K562 (cell line): ENCODE measurements around the gene CUL9. TPM values are rescaled to one million over a fixed set of nuclear protein-coding genes. Genes with fewer than 3 reads are reported as not detected.
A peak's percentile ranks its signal among the peaks of the same experiment; 100 is the strongest.

ENCODE experiments used
- ARHGAP35 ChIP-seq: fragments of 450-650 bp; IDR thresholded peaks from 2 replicates; pipeline ENCODE4 v1.6.1; 2018; ENCODE audit not compliant: partially characterized antibody
- BRD9 ChIP-seq: fragments of 450-650 bp; IDR thresholded peaks from 2 replicates; pipeline ENCODE4 v1.6.1; 2018; ENCODE audit warnings: low read depth; ENCODE audit not compliant: partially characterized antibody
- CBFA2T3 ChIP-seq: fragments of 450-650 bp; IDR thresholded peaks from 2 replicates; pipeline ENCODE4 v1.6.1; 2017
- FOXM1 ChIP-seq, 2 experiments: fragments of 450-650 bp in 1 of 2; sonication (generic) in 1 of 2; formaldehyde crosslinking in 1 of 2; IDR thresholded peaks; 2 replicates each; pipeline versions ENCODE4 v1.6.1 to v1.9.0; 2017 to 2022; ENCODE audit warnings: low read depth in 2 of 2, mild to moderate bottlenecking in 2 of 2, missing genetic modification reagents in 1 of 2, moderate library complexity in 1 of 2
- HDAC1 ChIP-seq, 2 experiments: fragments of 450-650 bp; IDR thresholded peaks; 2 replicates each; pipeline ENCODE4 v1.6.1; 2016 to 2017; ENCODE audit warnings: inconsistent platforms in 1 of 2, mild to moderate bottlenecking in 1 of 2, moderate library complexity in 1 of 2
- HEY1 ChIP-seq: fragments of 250-450 bp; sonication (Bioruptor Pico); IDR thresholded peaks from 2 replicates; pipeline ENCODE4 v1.5.0; 2020; ENCODE audit warnings: mild to moderate bottlenecking, moderate library complexity, borderline replicate concordance
- LEF1 ChIP-seq: fragments of 450-650 bp; IDR thresholded peaks from 2 replicates; pipeline ENCODE4 v1.6.1; 2016; ENCODE audit warnings: mild to moderate bottlenecking
- NFXL1 ChIP-seq: fragments of 450-650 bp; formaldehyde crosslinking; IDR thresholded peaks from 2 replicates; pipeline ENCODE4 v1.4.0; 2021; ENCODE audit warnings: mild to moderate bottlenecking
- PHF8 ChIP-seq: fragments of 200-600 bp; sonication (generic); IDR thresholded peaks from 2 replicates; pipeline ENCODE4 v1.6.1; 2012; ENCODE audit warnings: mixed run types, mild to moderate bottlenecking, inconsistent platforms, low read length, moderate library complexity, borderline replicate concordance
- SRSF9 ChIP-seq: fragments of 200-400 bp; formaldehyde crosslinking; IDR thresholded peaks from 2 replicates; pipeline ENCODE4 v1.6.1; 2017; ENCODE audit warnings: low read depth, low read length, borderline replicate concordance
- TOE1 ChIP-seq, 2 experiments: fragments of 450-650 bp in 1 of 2; sonication (generic) in 1 of 2; formaldehyde crosslinking in 1 of 2; IDR thresholded peaks; 2 replicates each; pipeline versions ENCODE4 v1.7.1 to v1.8.0; 2016 to 2022; ENCODE audit warnings: borderline replicate concordance in 2 of 2, mild to moderate bottlenecking in 2 of 2, antibody characterized with exemption in 1 of 2, inconsistent platforms in 1 of 2, low read depth in 1 of 2, missing genetic modification reagents in 1 of 2, moderate library complexity in 1 of 2
- ZNF436 ChIP-seq: fragments of 250-450, 450-650 bp; sonication (Bioruptor Pico); formaldehyde crosslinking; IDR thresholded peaks from 2 replicates; pipeline ENCODE4 v1.7.0; 2020; ENCODE audit warnings: mild to moderate bottlenecking
- polyA plus RNA-seq, 8 experiments: library from polyadenylated mRNA; depleted of rRNA in 4 of 8; stranded (reverse) in 5 of 8; unstranded in 3 of 8; fragments of >200 nt; fragmentation: Nextera tagmentation in 2 of 8; fragmentation: Illumina TruSeq in 1 of 8; extraction: Ambion mirVana in 2 of 8; extraction: Trizol in 1 of 8; gene quantifications; 2 replicates each; pipeline versions ENCODE4 v1.2.1 to v1.2.3, GENCODE V29; 2011 to 2014; ENCODE audit warnings: inconsistent platforms in 1 of 8, missing spikeins in 1 of 8
- total RNA-seq, 7 experiments: library from RNA; depleted of rRNA in 6 of 7; stranded (reverse); fragments of >200 nt in 6 of 7; fragmentation: Illumina TruSeq in 2 of 7; extraction: Trizol in 2 of 7; gene quantifications; 2 replicates each; pipeline versions ENCODE4 v1.2.1 to v1.2.3, GENCODE V29; 2011 to 2021; ENCODE audit warnings: low replicate concordance in 1 of 7
- TF ChIP-seq, protein P1 (sequence below): fragments of 200-600 bp; sonication (generic); IDR thresholded peaks from one replicate; pipeline ENCODE4 v1.6.1; 2012; ENCODE audit warnings: mild to moderate bottlenecking, low read depth, low read length, inconsistent platforms
- TF ChIP-seq, protein P2 (sequence below): fragments of 250-450 bp; sonication (Bioruptor Pico); IDR thresholded peaks from 2 replicates; pipeline ENCODE4 v1.4.0; 2020; ENCODE audit warnings: borderline replicate concordance

CUL9 gene
- total and polyA plus RNA-seq, 9 of the 15 experiments (the other 6 are each of a cell fraction or from before 2014, with no cell fraction given), result 0.50 to 20.7 (median 6.6) TPM

GRCh38 chr6:43267619-43268354 lies 85.8 kb downstream of the CUL9 start (continued):
- TF ChIP-seq, protein P1, sequence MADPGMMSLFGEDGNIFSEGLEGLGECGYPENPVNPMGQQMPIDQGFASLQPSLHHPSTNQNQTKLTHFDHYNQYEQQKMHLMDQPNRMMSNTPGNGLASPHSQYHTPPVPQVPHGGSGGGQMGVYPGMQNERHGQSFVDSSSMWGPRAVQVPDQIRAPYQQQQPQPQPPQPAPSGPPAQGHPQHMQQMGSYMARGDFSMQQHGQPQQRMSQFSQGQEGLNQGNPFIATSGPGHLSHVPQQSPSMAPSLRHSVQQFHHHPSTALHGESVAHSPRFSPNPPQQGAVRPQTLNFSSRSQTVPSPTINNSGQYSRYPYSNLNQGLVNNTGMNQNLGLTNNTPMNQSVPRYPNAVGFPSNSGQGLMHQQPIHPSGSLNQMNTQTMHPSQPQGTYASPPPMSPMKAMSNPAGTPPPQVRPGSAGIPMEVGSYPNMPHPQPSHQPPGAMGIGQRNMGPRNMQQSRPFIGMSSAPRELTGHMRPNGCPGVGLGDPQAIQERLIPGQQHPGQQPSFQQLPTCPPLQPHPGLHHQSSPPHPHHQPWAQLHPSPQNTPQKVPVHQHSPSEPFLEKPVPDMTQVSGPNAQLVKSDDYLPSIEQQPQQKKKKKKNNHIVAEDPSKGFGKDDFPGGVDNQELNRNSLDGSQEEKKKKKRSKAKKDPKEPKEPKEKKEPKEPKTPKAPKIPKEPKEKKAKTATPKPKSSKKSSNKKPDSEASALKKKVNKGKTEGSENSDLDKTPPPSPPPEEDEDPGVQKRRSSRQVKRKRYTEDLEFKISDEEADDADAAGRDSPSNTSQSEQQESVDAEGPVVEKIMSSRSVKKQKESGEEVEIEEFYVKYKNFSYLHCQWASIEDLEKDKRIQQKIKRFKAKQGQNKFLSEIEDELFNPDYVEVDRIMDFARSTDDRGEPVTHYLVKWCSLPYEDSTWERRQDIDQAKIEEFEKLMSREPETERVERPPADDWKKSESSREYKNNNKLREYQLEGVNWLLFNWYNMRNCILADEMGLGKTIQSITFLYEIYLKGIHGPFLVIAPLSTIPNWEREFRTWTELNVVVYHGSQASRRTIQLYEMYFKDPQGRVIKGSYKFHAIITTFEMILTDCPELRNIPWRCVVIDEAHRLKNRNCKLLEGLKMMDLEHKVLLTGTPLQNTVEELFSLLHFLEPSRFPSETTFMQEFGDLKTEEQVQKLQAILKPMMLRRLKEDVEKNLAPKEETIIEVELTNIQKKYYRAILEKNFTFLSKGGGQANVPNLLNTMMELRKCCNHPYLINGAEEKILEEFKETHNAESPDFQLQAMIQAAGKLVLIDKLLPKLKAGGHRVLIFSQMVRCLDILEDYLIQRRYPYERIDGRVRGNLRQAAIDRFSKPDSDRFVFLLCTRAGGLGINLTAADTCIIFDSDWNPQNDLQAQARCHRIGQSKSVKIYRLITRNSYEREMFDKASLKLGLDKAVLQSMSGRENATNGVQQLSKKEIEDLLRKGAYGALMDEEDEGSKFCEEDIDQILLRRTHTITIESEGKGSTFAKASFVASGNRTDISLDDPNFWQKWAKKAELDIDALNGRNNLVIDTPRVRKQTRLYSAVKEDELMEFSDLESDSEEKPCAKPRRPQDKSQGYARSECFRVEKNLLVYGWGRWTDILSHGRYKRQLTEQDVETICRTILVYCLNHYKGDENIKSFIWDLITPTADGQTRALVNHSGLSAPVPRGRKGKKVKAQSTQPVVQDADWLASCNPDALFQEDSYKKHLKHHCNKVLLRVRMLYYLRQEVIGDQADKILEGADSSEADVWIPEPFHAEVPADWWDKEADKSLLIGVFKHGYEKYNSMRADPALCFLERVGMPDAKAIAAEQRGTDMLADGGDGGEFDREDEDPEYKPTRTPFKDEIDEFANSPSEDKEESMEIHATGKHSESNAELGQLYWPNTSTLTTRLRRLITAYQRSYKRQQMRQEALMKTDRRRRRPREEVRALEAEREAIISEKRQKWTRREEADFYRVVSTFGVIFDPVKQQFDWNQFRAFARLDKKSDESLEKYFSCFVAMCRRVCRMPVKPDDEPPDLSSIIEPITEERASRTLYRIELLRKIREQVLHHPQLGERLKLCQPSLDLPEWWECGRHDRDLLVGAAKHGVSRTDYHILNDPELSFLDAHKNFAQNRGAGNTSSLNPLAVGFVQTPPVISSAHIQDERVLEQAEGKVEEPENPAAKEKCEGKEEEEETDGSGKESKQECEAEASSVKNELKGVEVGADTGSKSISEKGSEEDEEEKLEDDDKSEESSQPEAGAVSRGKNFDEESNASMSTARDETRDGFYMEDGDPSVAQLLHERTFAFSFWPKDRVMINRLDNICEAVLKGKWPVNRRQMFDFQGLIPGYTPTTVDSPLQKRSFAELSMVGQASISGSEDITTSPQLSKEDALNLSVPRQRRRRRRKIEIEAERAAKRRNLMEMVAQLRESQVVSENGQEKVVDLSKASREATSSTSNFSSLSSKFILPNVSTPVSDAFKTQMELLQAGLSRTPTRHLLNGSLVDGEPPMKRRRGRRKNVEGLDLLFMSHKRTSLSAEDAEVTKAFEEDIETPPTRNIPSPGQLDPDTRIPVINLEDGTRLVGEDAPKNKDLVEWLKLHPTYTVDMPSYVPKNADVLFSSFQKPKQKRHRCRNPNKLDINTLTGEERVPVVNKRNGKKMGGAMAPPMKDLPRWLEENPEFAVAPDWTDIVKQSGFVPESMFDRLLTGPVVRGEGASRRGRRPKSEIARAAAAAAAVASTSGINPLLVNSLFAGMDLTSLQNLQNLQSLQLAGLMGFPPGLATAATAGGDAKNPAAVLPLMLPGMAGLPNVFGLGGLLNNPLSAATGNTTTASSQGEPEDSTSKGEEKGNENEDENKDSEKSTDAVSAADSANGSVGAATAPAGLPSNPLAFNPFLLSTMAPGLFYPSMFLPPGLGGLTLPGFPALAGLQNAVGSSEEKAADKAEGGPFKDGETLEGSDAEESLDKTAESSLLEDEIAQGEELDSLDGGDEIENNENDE, result no peak
- TF ChIP-seq BRD9, result no peak
- TF ChIP-seq HEY1, result no peak
- TF ChIP-seq SRSF9, result no peak
- TF ChIP-seq, protein P2, sequence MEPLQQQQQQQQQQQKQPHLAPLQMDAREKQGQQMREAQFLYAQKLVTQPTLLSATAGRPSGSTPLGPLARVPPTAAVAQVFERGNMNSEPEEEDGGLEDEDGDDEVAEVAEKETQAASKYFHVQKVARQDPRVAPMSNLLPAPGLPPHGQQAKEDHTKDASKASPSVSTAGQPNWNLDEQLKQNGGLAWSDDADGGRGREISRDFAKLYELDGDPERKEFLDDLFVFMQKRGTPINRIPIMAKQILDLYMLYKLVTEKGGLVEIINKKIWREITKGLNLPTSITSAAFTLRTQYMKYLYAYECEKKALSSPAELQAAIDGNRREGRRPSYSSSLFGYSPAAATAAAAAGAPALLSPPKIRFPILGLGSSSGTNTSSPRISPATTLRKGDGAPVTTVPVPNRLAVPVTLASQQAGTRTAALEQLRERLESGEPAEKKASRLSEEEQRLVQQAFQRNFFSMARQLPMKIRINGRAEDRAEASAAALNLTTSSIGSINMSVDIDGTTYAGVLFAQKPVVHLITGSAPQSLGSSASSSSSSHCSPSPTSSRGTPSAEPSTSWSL, result no peak
- no peak for TF ChIP-seq NFXL1 (CRISPR knock-in tag)
- peak in 1 of 2 experiments; percentile 88; a peak in 2 of 4 replicates for TF ChIP-seq HDAC1 (IDR thresholded peaks at IDR 0.05)
- TF ChIP-seq ARHGAP35, result no peak
- TF ChIP-seq PHF8, result no peak
- no peak for TF ChIP-seq FOXM1 (IDR thresholded peaks at IDR 0.05; ENCODE audit: low read depth)
- no peak for TF ChIP-seq FOXM1 (CRISPR knock-in tag; IDR thresholded peaks at IDR 0.05; ENCODE audit: low read depth)
- TF ChIP-seq CBFA2T3, result peak; percentile 86
- TF ChIP-seq LEF1, result peak; percentile 57; the same call in 1 of the 2 replicates
- no peak for TF ChIP-seq ZNF436
- TF ChIP-seq TOE1 (IDR thresholded peaks at IDR 0.05; ENCODE audit: borderline replicate concordance), result no peak; the same call in 1 of the 2 replicates
- TF ChIP-seq TOE1 (CRISPR knock-in tag; IDR thresholded peaks at IDR 0.05; ENCODE audit: borderline replicate concordance, low read depth), result no peak
